HG03066 (cell line): ENCODE data around the gene PTPRS.
"Not testable (repeated sequence)": the region's sequence is repeated elsewhere in the genome, so short reads cannot be mapped to it uniquely, and the experiment has no call there.

Experiments
- ATAC-seq: cut with Tn5 transposase; IDR thresholded peaks from one replicate; pipeline ENCODE4 v1.9.1; 2021; ENCODE audit warnings: low read depth; ENCODE audit not compliant: unreplicated experiment

PTPRS gene

DNA sequence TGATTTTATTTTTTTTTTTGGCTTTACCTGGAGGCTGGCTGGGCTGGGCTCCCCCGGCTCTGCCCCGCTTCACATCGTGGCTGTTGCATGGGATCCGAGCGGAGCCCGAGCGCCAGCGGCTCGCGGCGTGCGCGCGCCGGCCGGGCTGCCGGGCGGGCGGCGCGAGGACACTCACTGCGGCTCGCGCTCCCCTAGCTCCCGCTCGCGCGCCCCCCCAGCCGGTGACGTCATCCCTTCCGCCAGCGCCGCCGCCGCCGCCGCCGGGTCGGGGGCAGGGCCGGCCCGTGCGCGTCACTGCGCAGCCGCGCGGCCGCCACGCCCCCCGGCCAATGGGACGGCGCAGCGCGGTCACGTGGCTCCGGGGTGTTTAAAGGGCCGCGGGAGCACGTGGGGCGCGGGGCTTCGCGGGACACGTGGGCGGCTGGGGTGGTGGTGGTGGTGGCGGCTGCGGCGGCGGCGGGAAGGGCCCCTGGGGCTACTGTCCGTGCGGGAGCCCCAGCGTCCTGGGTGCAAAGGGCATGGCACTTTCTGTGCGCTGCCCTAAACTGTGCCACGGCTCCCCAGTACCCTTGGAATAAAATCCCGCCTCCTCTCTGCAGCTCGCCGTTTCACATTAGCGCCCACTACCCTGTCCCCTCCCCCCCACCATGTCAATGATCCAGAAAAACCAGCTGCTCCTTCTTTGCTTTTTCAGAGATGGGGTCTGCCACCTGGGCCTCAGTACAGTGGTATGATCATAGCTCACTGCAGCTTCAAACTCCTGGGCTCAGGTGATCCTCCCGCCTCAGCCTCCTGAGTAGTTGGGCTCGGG, at the start of gene PTPRS:
PTPRS (minus strand) TSS at position 176 of the 811 bp plus-strand sequence. CDS start 54,672 bp downstream, outside the sequence.
- no peak for ATAC-seq

GRCh38 chr19:5389353-5389752, 48.7 kb upstream of the PTPRS start:
- ATAC-seq: no peak

GRCh38 chr19:5387472-5387871, 46.9 kb upstream of the PTPRS start:
- no peak for ATAC-seq

- ATAC-seq: no peak
Observed at GRCh38 chr19:5386841-5387240, 46.2 kb upstream of the PTPRS start.

DNA sequence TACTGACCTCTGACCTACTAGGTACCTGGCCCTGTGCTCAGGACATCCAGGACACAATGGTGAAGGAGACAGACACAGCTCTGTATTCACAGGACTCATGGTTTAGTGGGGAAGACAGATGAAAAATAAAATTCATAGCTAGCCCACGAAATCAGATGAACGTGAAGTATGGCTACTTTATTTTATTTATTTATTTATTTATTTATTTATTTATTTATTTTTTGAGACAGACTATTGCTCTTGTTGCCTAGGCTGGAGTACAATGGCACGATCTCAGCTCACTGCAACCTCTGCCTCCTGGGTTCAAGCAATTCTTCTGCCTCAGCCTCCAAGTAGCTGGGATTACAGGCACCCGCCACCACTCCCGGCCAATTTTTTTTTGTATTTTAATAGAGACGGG, 40.6 kb upstream of the PTPRS start:
- ATAC-seq: not testable (repeated sequence)

- no peak for ATAC-seq
Observed at GRCh38 chr19:5380215-5380919, 39.8 kb upstream of the PTPRS start.

DNA sequence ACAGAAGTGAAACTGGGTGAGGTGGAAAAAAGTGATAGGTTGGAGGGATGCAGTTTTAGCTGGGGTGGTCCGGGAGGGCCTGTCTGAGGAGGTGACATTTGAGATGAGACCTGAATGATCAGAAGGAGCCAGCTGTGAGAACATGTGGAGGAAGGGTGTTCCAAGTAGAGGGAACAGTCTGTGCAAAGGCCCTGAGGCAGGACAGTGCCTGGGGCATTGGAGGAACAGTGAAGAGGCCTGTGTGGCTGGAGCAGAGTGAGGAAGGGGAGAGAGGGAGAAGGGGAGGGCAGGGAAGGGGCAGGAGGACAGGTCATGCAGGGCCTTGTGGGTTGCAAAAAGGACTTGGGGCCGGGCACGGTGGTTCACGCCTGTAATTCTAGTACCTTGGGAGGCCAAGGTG, 36.3 kb upstream of the PTPRS start:
- no peak for ATAC-seq

- no peak for ATAC-seq
Observed at GRCh38 chr19:5372572-5373200, 32.1 kb upstream of the PTPRS start.

DNA sequence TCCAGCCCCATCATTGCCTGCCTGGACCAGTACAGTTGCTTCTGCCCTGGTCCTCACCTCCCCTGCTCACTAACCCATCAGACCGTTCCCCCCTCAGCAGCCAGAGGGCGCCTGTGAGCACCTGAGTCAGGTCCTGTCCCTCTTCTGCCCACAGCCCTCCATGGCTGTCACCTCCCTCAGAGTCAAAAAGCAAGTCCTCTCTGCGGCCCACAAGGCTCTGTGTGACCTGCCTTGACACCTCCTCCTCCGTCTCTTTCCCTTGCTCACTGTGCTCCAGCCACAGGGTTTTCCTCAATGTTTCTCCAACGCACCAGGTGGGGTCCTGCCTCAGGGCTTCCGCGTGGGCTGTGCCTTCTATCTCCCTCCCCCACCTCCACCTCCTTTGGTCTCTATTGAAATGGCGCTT, 29.4 kb upstream of the PTPRS start:
- no peak for ATAC-seq

DNA sequence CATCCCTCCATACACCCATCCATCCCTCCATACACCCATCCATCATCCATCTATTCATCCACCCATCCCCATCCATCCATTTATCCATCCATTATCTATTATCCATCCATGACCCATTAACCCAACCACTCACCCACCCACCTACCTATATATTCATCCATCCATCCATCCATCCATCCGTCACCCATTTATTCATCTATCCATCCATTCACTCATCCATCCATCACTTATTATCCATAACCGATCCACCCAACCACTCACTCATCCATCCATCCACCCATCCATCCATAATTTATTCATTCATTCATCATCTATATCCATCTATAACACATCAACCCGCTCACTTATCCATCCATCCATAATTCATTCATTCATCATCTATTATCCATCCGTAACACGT, 28.7 kb upstream of the PTPRS start:
- ATAC-seq: no peak

GRCh38 chr19:5367530-5368133, 27.0 kb upstream of the PTPRS start:
- ATAC-seq: no peak

DNA sequence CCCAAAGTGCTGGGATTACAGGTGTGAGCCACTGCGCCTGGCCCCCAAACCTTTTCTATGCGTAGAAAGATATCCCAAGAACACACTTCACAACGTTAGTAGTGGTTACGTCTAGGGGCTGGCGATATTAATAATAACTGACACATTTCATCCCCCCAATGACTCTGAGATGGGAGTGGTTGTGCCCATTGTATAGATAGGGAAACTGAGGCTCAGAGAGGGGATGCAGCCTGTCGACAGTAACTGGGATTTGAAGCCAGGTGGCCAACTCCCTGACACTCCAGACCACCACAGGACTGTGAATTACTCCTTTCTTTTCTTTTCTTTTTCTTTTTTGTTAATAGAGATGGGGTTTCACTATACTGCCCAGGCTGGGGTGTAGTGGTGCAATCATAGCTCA, 25.3 kb upstream of the PTPRS start:
- ATAC-seq: no peak

DNA sequence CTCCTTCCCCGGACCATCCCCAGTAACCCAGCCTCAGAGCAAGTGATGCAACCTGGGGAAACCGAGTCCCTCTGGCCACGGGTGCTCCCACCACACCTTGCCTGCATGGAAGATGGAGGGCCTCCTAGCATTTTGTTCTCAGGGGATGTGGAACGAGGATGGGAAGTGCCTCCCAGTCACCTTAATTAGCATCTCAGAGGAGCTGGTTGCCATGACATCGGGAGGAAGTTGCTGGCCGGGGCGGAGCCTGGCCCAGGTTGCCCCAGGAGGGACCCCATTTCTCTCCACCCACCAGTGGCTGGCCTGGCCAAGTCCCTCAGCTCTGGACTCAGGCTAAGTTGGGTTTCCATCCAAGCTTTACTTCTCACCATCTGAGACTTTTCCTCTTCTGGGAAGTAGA, 24.1 kb upstream of the PTPRS start:
- no peak for ATAC-seq

DNA sequence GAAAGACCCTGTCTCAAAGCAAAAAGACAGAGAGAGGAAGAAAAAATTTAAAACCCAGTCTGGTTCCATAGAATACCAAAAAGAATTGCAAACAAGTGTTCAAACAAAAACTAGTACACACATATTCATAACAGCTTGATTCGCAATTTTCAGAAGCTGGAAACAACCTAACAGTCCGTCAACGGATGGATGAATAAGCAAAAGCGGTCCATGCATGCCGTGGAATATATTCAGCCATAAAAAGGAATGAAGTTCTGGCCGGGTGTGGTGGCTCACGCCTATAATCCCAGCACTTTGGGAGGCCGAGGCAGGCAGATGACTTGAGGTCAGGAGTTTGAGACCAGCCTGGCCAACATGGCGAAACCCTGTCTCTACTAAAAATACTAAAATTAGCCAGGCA, 21.2 kb upstream of the PTPRS start:
- not testable (repeated sequence) for ATAC-seq

- ATAC-seq: no peak
Observed at GRCh38 chr19:5361407-5361806, 20.8 kb upstream of the PTPRS start.

DNA sequence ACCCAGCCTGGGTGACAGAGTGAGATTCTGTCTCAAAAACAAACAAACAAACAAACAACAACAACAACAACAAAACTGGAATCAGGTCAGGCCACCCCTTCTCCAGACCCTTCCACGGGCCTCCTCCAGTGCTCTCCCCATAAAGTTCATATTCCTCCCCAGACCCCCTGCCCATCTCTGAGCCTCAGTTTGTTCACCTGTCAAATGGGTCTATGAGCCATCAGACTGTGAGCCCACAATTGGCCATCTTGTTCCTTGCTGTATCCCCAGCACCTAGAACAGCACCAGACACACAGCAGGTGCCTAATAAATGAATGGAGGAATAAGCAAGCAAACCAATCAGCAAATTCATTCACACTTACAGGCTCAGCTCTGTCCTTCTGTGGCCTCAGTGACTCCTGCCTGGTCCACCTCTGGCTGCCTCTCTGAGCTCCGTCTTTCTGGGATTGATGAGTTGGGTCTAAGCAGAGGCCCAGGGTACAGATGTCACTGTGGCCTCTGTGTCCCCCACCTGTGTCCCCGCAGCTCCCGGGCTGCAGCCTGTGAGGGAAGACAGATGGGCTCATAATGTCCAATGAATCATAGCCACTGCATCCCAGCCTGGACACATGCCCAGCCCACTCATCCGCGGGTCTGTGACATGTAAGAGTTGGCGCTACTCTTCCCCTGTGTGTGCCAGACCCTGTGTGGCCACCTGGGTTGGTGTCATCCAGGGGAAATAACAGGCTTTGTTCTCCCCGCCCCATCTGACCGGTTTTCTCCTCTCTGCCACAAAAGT, 19.6 kb upstream of the PTPRS start:
- no peak for ATAC-seq

DNA sequence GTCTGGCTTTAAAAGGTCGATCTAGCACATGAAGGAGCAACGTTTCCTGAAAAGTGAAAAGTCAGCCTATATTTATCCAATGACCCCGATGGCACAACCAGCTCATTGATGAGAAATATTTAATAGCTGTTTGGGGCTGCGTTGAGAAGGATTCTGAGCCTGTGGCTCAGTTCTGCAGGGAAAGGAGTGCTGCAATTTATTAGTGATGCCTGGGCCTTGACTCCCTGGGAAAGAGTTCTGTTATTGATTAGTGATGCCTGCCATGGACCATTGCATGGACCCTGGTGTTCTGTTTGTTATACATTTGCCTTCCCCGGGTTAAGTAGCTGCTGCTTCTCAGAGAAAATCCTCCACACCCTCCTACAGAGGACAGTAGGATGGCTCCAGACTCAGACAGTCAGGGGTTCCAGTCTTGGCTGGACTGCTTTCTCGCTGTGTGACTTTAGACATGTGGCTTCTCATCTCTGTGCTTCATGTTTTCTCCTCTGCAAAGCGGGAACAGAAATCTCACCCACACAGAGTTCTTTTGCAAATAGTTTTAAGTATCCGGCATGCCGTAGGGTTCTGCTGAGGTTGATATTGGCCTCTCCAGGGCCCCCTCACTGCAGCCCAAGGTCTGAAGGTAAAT, 17.7 kb upstream of the PTPRS start:
- no peak for ATAC-seq

GRCh38 chr19:5357584-5357983, 17.0 kb upstream of the PTPRS start:
- no peak for ATAC-seq

DNA sequence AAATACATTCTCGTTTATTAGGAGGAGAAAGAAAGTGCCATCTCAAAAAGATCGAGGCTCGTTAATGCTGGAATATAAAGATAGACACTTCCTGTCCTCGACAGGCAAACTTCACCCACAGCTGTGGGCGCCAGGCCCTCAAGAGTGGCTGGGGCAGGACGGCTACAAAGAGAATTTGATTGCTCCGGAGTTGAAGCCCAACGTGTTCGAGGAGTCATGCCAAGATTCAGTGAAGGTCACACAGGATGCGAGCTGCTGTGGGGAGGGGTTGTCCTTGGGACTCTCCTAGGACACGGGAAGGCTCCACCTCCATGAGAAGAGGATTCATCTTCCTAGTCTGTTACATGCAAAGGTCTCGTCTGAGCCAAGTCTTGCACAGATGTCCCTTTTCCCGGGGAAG, 16.3 kb upstream of the PTPRS start:
- no peak for ATAC-seq

DNA sequence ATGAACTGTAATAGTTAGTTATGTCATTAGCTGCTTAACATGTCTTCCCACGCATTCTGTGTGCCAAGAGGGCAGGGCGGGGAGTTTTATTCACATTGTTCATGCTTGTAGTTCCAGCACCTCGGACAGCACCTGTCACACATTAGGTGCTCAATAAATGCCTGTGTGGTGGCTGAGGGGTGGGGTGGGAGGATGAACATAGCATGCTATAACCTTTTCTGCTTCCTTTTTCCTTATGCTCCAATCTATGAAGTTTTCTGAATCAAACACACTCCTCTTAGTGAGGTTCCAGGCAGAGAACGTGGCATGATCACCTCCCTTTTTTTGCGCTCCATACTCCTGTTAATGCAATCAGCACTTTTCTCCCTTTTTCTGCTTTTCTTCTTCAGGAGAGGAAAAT, 15.8 kb upstream of the PTPRS start:
- no peak for ATAC-seq
